ENCODE measurements around the gene FOXD4.
"Not testable (repeated sequence)": the region's sequence is repeated elsewhere in the genome, so short reads cannot be mapped to it uniquely, and the experiment has no call there.

Gene FOXD4

GRCh38 chr9:117995-118467 is at the start of gene FOXD4:
Gene FOXD4 (minus strand): TSS chr9:118417. CDS start chr9:118119, 298 bp downstream.
- not testable (repeated sequence) for DNase-seq (ENCODE audit: low read depth); H3K27me3 ChIP-seq (replicated peaks; ENCODE audit: control insufficient read depth, insufficient read depth, low read length); H3K9me3 ChIP-seq (ENCODE audit: control insufficient read depth, low read length); H3K36me3 ChIP-seq (ENCODE audit: control insufficient read depth, insufficient read depth, low read length, severe bottlenecking); H3K9ac ChIP-seq (ENCODE audit: low read length); H3K4me3 ChIP-seq (ENCODE audit: low read length); H3K4me1 ChIP-seq (ENCODE audit: control insufficient read depth, insufficient read depth, low read length)

GRCh38 chr9:159871-160270 is 41.7 kb upstream of the FOXD4 start:
- not testable (repeated sequence) for H3K36me3 ChIP-seq (ENCODE audit: control insufficient read depth, insufficient read depth, low read length, severe bottlenecking); H3K4me3 ChIP-seq (ENCODE audit: low read length); H3K4me1 ChIP-seq (ENCODE audit: control insufficient read depth, insufficient read depth, low read length); H3K9ac ChIP-seq (ENCODE audit: low read length); H3K27me3 ChIP-seq (replicated peaks; ENCODE audit: control insufficient read depth, insufficient read depth, low read length); H3K9me3 ChIP-seq (ENCODE audit: control insufficient read depth, low read length)
- DNase-seq (ENCODE audit: low read depth), result peak; percentile 12

- not testable (repeated sequence) for H3K27me3 ChIP-seq (replicated peaks; ENCODE audit: control insufficient read depth, insufficient read depth, low read length); H3K36me3 ChIP-seq (ENCODE audit: control insufficient read depth, insufficient read depth, low read length, severe bottlenecking)
These were observed 33.0 kb upstream of the FOXD4 start for GRCh38 chr9:151173-151572.

GRCh38 chr9:139880-140279 is 21.7 kb upstream of the FOXD4 start:
- H3K9ac ChIP-seq (ENCODE audit: low read length); H3K27me3 ChIP-seq (replicated peaks; ENCODE audit: control insufficient read depth, insufficient read depth, low read length); H3K9me3 ChIP-seq (ENCODE audit: control insufficient read depth, low read length); H3K4me3 ChIP-seq (ENCODE audit: low read length); H3K4me1 ChIP-seq (ENCODE audit: control insufficient read depth, insufficient read depth, low read length); DNase-seq (ENCODE audit: low read depth); H3K36me3 ChIP-seq (ENCODE audit: control insufficient read depth, insufficient read depth, low read length, severe bottlenecking): not testable (repeated sequence)

More at GRCh38 chr9:151173-151572, 33.0 kb upstream of the FOXD4 start:
- not testable (repeated sequence) for DNase-seq (ENCODE audit: low read depth); H3K4me1 ChIP-seq (ENCODE audit: control insufficient read depth, insufficient read depth, low read length); H3K4me3 ChIP-seq (ENCODE audit: low read length); H3K9me3 ChIP-seq (ENCODE audit: control insufficient read depth, low read length); H3K9ac ChIP-seq (ENCODE audit: low read length)

GRCh38 chr9:117144-117994 is 848 bp downstream of the FOXD4 start:
- not testable (repeated sequence) for H3K9ac ChIP-seq (ENCODE audit: low read length); H3K36me3 ChIP-seq (ENCODE audit: control insufficient read depth, insufficient read depth, low read length, severe bottlenecking); H3K9me3 ChIP-seq (ENCODE audit: control insufficient read depth, low read length); H3K4me3 ChIP-seq (ENCODE audit: low read length); H3K4me1 ChIP-seq (ENCODE audit: control insufficient read depth, insufficient read depth, low read length); DNase-seq (ENCODE audit: low read depth)
- peaks cover 12% of the 10 kb centered on the region for H3K27me3 ChIP-seq (replicated peaks; ENCODE audit: control insufficient read depth, insufficient read depth, low read length)

- H3K36me3 ChIP-seq (ENCODE audit: control insufficient read depth, insufficient read depth, low read length, severe bottlenecking); DNase-seq (ENCODE audit: low read depth); H3K9me3 ChIP-seq (ENCODE audit: control insufficient read depth, low read length); H3K4me1 ChIP-seq (ENCODE audit: control insufficient read depth, insufficient read depth, low read length); H3K4me3 ChIP-seq (ENCODE audit: low read length); H3K9ac ChIP-seq (ENCODE audit: low read length): not testable (repeated sequence)
- peaks cover 13% of the 10 kb centered on the region for H3K27me3 ChIP-seq (replicated peaks; ENCODE audit: control insufficient read depth, insufficient read depth, low read length)
These were observed 1.8 kb downstream of the FOXD4 start for GRCh38 chr9:116239-117077.

- H3K9me3 ChIP-seq (ENCODE audit: control insufficient read depth, low read length); H3K4me3 ChIP-seq (ENCODE audit: low read length); H3K36me3 ChIP-seq (ENCODE audit: control insufficient read depth, insufficient read depth, low read length, severe bottlenecking); H3K9ac ChIP-seq (ENCODE audit: low read length); H3K4me1 ChIP-seq (ENCODE audit: control insufficient read depth, insufficient read depth, low read length); DNase-seq (ENCODE audit: low read depth): not testable (repeated sequence)
- peaks cover 13% of the 10 kb centered on the region for H3K27me3 ChIP-seq (replicated peaks; ENCODE audit: control insufficient read depth, insufficient read depth, low read length)
These were observed 3.1 kb downstream of the FOXD4 start for GRCh38 chr9:115118-115451.

- peak; percentile 5 for DNase-seq (ENCODE audit: low read depth)
- H3K4me1 ChIP-seq (ENCODE audit: control insufficient read depth, insufficient read depth, low read length); H3K9me3 ChIP-seq (ENCODE audit: control insufficient read depth, low read length); H3K36me3 ChIP-seq (ENCODE audit: control insufficient read depth, insufficient read depth, low read length, severe bottlenecking); H3K9ac ChIP-seq (ENCODE audit: low read length): not testable (repeated sequence)
- Histone ChIP-seq H3K27me3 (replicated peaks; ENCODE audit: control insufficient read depth, insufficient read depth, low read length) (peaks cover 13% of the 10 kb centered on the region), H3K4me3 (ENCODE audit: low read length) (peak overlapping the region; percentile 74)
These were observed 3.7 kb downstream of the FOXD4 start for GRCh38 chr9:114267-115117.

GRCh38 chr9:113468-114266 is 4.5 kb downstream of the FOXD4 start:
- peak; percentile 28 for DNase-seq (ENCODE audit: low read depth)
- not testable (repeated sequence) for H3K9me3 ChIP-seq (ENCODE audit: control insufficient read depth, low read length); H3K4me1 ChIP-seq (ENCODE audit: control insufficient read depth, insufficient read depth, low read length); H3K9ac ChIP-seq (ENCODE audit: low read length); H3K36me3 ChIP-seq (ENCODE audit: control insufficient read depth, insufficient read depth, low read length, severe bottlenecking)
- Histone ChIP-seq H3K4me3 (ENCODE audit: low read length) (peak overlapping the region; percentile 74), H3K27me3 (replicated peaks; ENCODE audit: control insufficient read depth, insufficient read depth, low read length) (peaks cover 13% of the 10 kb centered on the region)

GRCh38 chr9:112589-113467 is 5.4 kb downstream of the FOXD4 start:
- peaks cover 13% of the 10 kb centered on the region for H3K27me3 ChIP-seq (replicated peaks; ENCODE audit: control insufficient read depth, insufficient read depth, low read length)
- H3K9ac ChIP-seq (ENCODE audit: low read length), result not testable (repeated sequence)

More at GRCh38 chr9:112589-113467, 5.4 kb downstream of the FOXD4 start:
- not testable (repeated sequence) for H3K4me3 ChIP-seq (ENCODE audit: low read length); H3K9me3 ChIP-seq (ENCODE audit: control insufficient read depth, low read length); H3K4me1 ChIP-seq (ENCODE audit: control insufficient read depth, insufficient read depth, low read length); H3K36me3 ChIP-seq (ENCODE audit: control insufficient read depth, insufficient read depth, low read length, severe bottlenecking)
- peak; percentile 1 for DNase-seq (ENCODE audit: low read depth)
